HG03575 (cell line): ENCODE measurements around the gene ACP4.
"Not testable (repeated sequence)": the region's sequence is repeated elsewhere in the genome, so short reads cannot be mapped to it uniquely, and the experiment has no call there.

ENCODE experiments used
- ATAC-seq: cut with Tn5 transposase; IDR thresholded peaks from one replicate; pipeline ENCODE4 v1.9.1; 2021; ENCODE audit not compliant: unreplicated experiment, insufficient number of reproducible peaks, low FRiP score; ENCODE audit errors: extremely low read depth

ACP4 gene

DNA sequence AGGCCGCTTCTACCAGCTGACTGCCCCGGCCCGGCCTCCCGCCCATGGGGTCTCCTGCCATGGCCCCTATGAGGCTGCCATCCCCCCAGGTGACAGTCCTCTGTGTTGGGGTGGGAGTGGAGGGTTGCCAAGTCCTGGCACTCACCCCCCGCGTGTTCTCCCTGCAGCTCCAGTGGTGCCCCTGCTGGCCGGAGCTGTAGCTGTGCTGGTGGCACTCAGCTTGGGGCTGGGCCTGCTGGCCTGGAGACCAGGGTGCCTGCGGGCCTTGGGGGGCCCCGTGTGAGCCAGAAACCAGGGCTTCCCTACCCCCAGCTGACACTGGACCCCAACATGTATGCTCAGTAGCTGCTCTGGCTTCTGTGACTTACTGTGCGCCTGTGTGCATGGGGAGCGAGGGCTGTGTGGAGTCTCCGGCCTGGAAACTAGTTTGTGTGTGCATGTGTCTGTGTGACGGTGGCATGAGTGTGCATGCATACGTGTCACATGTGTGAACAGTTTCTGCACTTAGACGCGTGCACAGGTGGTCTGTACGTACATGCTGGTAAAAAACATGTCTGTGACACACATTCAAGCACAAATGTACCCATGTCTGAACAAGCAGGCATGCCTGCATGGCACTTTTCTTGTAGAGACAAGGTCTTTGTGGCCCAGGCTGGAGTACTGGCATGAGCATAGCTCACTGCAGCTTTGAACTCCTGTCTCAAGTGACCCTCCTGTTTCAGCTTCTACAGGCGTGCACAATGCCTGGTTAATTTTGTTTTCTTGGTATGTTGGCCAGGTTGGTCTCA, 4.9 kb downstream of the ACP4 start:
- ATAC-seq, result no peak

DNA sequence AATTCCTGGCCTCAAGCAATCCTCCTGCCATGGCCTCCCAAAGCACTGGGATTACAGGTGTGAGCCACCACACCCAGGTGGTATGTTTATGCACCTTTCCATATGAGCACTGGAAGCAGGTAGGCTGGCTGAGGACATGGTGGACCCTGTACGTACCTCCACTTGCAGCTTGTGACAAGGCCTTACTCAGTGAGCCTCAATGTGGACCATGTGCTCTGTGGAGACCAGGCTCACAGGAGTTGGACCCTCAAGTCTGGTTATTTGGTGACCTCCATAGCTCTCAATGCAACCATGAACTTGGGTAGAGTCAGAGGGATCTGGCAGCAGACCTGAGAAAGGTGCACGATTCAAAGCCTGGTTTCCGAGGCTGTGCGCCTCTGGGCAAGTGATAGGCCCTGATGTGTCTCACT, 5.5 kb downstream of the ACP4 start:
- no peak for ATAC-seq

DNA sequence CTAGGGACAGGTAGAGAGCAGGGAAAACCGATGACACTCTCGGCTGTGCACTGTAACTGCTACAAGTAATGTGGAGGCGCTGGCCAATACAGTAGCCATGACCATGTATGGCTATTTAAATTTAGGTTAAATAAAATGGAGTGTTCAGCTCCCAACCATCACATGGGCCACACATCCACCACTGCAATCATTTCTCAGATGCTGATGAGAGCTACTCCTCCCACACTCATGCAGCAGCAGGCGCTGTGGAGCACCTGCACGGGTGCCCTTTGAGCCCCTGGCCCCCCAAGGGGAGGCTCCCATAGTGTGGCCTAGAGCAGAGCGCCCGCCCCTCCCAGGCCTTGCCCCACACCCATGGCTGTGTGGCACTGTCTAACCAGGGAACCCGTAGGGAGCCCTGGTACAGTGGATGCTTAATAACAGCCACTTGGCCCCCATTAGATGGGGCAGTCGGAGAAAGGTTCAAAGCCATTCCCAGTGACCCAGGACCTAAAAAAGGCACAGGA, 6.0 kb downstream of the ACP4 start:
- ATAC-seq, result no peak

DNA sequence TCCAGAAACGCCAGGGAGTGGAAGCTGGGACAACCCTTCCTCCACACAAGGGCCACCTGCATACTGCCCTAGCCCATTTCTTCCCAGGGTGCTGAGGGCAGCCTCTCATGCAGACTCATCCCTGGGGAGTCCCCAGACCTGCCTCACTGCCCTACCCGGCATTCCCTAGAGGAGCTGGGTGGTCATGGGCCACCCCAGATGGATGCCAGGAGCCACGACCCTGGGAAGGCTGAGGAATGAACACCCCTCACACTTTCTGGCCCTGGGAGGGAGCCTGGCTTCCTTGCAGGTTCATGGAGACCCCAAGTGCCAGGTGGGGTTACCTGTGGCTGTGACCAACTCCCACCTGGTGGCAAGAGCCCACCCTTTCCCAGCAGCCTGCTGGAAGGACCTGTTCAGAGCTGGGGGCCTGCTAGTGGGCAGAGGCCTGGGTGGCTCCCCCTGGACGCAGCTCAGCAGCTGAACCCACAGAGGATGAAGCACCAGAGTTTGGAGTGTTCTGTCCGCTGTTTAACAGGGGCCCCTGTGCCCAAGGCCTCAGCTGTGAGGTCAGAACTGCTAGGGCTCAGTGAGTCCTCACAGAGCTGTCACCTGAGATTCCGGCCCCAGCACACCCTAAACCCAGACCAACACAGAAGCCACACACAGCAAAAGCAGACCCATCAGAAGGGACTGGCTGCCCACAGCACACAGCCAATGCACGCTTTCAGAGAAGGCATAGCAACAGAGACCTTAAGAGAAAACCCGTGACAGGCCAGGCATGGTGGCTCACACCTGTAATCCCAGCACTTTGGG, 6.6 kb downstream of the ACP4 start:
- ATAC-seq, result no peak

DNA sequence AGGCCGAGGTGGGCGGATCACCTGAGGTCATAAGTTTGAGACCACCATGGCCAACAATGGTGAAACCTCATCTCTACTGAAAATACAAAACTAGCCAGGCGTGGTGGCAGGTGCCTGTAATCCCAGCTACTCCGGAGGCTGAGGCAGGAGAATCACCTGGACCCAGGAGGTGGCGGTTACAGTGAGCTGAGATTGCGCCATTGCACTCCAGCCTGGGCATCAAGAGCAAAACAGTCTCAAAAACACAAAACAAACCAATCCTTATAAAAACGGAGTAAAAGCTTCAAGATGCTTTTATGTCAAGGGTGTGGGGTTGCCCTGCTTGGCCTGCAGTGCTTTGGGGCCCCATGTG, 7.2 kb downstream of the ACP4 start:
- ATAC-seq, result no peak

DNA sequence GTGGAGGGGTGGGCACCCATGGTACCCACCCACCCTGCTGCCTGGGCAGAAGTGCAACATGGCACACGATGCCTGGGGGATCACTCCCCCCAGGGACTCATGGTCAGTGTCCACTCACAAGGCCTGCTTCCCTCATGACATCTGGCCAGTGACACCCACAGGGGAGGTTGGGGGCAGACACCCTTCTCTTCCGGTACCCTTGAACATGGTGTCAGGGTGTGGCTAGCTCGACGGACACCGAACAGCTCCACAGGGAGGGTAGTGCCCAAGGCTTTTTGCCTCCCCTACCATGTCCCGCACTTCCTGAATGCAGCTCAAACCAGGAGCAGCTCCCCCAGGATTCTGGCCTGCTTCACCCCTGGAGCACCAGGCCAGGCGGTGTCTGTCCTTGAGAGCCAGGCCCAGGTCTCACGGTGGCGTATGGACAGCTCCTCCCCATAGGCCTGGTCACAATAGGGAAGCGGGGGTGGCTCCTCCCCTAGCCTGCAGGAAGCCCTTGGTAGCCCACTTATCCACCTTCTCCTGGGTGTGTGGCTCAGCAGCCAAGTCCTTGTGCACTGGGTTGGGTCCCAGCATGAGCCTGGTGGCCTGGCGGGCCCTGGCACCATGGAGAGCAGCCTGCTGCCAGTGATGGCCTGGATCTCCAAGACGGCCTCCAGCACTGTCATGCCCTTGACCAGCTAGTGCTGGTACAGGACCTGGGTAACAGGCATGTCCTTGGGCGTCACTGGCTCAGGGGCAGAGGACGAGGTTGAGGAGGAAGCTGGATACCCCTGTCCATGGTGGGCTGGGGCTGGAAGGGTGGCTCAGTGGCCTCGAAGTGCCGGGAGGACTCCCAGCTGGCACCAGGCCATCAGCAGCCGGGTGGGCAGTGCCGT, 7.8 kb downstream of the ACP4 start:
- ATAC-seq, result no peak

GRCh38 chr19:50798659-50799546, 8.7 kb downstream of the ACP4 start:
- no peak for ATAC-seq

GRCh38 chr19:50799547-50799851, 9.3 kb downstream of the ACP4 start:
- no peak for ATAC-seq

DNA sequence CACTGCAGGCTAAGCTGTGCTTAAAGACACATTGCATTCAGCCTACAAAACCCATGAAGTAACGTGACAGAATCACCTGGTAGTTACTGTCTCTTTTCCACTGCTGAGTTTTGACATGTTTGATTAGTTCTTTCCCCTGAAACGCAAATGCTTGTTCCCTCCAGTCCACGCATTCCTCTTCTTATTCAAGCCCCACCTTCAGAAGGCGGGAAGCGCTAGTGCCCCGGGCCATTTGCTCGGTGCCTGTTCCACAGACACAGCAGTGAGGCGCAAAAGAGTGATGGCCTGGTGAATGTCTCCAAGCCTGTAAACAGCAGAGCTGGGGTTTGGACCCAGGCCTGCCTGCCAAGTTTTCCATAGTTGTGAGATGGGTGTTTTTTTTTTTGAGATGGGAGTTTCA, 10.9 kb downstream of the ACP4 start:
- ATAC-seq, result no peak

DNA sequence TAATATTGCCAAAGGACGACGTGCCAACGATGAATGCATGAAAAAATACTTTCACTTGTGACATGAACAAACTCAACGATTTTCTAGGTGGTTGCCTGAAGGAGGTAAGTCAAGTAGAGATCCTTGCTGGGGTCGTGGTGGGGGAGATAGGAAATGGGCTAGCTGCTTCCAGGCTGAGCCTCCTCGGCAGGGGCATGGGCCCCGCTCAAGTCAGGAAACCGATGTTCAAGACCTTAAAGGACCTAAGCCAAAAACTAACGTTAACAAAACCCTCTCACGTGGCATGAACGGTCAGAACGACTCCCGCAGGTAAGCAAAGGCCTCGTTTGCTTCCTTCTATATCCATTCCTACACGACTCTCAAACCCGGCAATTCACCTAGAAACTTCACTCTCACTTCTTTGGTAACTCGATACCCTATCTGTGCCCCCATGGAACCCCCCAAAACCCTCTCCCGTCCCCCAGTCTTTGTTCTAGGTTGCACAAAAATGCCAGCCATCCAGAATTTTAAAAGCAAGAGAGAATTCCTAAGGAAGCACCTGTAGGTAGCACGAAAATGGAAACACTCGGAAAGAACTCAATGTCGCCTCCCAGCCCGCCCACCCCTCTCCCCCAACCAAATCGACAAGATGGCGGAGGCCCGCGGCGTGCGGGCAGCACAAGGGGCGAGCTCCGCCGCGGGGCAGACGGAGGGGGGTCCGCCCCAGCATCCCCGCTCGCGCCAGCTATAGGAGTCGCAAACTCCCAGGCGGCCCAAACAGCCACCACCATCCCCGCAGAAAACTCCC, 13.6 kb downstream of the ACP4 start:
- no peak for ATAC-seq

- ATAC-seq, result peak; percentile 57
These were observed 14.4 kb downstream of the ACP4 start for GRCh38 chr19:50804420-50805272.

DNA sequence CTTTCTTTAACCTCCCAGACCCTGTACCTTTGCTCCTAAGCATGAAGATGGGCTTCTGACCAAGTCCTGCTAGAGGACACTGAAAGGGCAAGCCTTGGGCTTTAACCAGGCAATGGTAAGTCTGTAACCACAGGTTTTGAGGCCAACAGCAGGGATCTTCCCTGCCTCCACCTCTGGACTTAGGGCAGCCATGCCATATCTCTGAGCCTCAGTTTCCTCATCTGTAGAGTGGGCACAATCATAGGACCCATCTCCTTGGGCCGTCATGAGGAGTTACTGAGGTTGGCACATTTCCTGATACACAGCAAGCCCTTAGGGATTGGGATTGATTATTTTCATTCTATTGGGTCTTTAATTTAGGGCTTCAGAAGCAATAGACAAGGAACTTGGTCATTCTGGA, 18.6 kb downstream of the ACP4 start:
- no peak for ATAC-seq

- ATAC-seq, result not testable (repeated sequence)
These were observed 21.5 kb downstream of the ACP4 start for GRCh38 chr19:50811622-50812238.

GRCh38 chr19:50812474-50812873, 22.3 kb downstream of the ACP4 start:
- ATAC-seq, result no peak

DNA sequence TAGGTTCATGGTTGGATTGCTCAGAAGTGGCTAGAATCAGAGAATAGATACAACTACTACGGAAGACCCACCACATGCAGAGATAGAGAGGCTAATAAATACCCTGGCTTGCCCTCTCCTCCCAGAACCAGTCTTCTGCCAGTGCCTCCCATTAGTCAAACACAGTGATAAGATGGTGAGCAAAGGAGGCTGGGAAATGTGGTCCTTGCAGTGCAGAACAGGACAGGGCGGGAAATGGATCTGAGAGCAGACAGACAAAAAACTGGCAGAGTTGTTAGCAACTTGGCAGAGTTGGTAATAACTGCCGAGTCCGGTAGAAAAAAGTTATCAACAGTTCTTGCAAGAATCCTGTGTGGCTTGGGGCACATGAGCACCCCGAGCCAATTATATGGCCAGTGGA, 24.7 kb downstream of the ACP4 start:
- ATAC-seq, result no peak

DNA sequence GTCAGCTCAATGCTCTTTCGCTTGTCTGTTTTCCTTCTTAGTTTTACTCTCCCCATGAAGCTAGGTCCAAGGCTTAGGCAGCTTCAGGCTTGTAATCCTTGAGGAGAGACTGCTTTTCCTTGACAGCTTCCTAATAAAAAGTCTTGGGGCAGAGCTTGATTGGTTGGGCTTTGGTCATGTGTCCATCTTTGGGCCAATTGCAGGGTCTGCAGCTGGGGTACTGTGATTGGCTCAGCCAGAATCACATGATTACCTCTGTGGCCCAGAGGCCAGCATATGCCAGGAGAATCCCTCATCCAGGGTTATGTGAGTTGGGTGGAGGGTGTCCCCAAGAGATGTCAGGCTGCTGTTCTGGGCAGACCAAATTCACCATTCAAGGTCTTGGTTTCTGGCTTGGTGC, 25.2 kb downstream of the ACP4 start:
- ATAC-seq, result no peak
